GM19025 (cell line): ENCODE data around the gene TEX35.
A peak's percentile ranks its signal among the peaks of the same experiment; 100 is the strongest.
"Not testable (repeated sequence)": the region's sequence is repeated elsewhere in the genome, so short reads cannot be mapped to it uniquely, and the experiment has no call there.

ENCODE experiments used
- ATAC-seq: cut with Tn5 transposase; IDR thresholded peaks from one replicate; pipeline ENCODE4 v1.9.1; 2021; ENCODE audit warnings: mild to moderate bottlenecking, low read depth, moderate library complexity; ENCODE audit not compliant: unreplicated experiment

Gene TEX35

GRCh38 chr1:178493301-178493741, 19.6 kb upstream of the TEX35 start:
- no peak for ATAC-seq

- ATAC-seq = no peak
These were observed 18.3 kb upstream of the TEX35 start for GRCh38 chr1:178494569-178494971.

DNA sequence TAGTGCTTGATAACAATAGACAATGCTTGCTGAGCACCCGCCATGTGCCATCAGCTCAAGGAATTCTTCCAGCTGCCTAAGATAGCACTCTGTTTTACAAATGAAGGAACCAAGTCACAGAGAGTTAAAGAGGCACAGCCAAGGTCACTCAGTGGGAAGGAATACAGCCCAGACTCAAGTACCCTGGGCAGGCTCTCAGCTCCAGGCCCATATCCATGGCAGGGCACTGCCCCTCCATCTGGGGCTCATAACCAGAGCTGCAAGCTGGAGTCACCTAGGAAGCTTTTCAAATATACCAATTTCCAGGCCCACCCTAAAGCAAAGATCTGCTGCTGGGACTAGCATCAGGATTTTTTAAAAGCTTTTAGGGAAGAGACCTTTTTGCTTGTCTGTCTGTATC, 17.8 kb upstream of the TEX35 start:
- ATAC-seq = no peak

- ATAC-seq = no peak
These were observed 17.0 kb upstream of the TEX35 start for GRCh38 chr1:178495741-178496409.

DNA sequence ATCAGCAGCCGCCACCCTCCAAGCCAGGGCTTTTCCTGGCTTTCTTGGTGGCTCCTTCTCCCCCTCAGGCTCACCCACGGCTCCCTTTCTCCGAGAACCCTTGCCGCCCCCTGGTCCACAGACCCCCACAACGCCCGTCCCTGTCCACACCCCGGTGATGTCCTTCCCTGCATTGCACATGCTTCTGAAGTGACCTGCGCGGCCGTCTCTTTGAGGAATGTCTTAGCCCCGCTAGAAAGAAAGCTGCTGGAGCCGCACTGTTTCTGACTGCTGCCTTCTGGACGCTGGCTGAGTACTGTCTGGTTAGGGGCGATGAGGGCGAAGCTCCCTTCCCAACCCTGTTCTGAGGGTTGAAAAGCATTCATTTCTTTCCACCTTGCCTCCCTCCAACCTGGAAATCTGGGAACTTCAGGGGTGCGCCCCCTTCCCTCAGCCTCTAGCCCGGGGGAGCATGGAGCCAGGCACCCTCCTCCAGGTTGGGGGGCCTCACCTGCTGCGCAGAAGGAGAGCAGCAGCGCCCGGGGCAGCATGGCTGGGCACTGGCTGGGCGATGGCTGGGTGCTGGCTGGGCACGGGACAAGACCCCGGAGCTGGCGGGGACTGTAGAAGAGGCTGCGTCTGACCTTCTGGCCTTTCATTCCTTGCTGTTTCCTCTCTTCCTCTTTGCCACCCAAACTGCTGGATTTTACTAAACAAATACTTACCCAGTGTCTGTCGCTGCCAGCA, 16.3 kb upstream of the TEX35 start, which contains the start of gene CLEC20A:
Gene CLEC20A (minus strand): TSS at position 555 of the 726 bp plus-strand sequence. CDS start 25 bp downstream, at position 530.
- no peak for ATAC-seq

DNA sequence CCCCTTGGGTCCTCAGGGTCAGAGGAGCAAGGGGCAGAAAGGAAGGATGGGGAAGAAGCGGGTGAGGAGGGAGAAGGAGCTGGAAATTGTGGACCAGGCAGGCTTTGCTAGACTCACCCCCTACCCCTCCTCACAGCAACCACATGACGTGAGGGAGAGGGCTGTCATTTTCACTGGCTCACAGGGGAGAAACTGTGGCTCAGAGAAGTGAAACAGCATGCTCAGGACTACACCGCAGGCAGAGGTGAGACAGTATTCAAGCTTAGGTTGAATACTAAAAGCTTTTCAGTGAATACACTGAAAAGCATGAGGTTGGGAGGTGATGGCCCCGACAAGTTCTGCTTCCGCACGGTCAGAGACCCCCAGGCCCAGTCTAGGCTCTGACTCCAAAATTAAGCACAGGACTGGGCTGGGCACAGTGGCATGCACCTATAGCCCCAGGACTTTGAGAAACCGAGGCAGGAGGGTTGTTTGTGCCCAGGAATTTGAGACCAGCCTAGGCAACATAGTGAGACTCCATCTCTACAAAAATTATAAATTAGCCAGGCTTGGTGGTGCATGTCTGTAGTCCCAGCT, 14.9 kb upstream of the TEX35 start:
- no peak for ATAC-seq

DNA sequence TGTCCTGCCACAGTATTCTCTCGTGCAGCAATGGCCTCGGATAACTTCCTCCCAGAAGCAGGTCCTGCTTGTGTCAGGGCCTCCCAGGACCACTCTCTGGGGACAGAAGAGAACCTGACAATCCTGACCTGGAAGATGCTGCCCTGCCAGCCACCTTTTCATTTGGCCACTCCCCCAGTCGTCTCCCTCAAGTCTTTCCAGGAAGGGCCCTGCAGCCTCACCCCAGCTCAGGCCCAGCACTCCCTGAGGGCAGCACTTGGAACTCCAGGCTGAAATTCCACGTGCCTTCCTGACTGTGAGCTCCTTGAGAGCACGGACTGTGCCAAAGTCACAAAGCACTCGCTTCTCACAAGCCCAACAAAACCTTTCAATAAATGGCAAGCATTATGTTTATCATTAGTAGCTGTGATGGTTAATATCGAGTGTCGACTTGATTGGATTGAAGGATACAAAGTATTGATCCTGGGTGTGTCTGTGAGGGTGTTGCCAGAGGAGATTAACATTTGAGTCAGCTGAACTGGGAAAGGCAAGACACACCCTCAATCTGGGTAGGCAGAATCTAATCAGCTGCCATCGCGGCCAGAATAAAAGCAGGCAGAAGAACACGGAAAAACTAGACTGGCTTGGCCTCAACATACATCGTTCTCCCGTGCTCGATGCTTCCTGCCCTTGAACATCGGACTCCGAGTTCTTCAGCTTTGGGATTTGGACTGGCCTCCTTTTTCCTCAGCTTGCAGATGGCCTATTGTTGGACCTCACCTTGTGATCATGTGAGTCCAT, 13.8 kb upstream of the TEX35 start:
- ATAC-seq = no peak

- no peak for ATAC-seq
These were observed 12.7 kb upstream of the TEX35 start for GRCh38 chr1:178500091-178500770.

DNA sequence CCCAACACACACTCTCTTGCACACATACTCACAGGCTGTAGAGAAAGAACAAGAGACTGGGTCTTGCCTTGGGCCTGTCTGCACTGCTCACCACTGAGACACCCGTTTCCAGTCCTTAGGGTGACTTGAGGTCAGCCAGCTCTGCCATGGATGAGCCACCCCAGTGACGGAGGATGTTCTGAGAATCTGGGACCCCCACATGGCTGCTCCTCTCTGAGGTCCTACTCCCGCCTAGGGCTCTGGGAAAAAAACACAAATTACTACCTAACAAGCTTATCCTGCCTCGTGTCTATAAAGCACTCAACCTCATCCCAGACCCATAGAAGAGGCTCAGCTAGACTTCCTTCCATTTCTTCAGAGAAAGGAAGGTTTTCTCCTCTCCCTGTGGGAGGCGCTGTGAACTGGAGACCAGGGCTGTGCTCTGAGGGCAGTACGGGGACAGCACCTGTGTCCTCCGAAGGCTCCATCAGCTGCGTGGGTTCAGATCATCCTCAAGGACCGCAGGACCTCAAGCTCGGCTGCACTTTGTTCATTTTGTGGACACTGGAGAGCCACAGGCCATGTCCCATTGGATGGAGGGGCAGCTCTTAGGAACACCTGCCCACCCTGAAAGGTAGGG, 11.9 kb upstream of the TEX35 start:
- ATAC-seq = no peak

DNA sequence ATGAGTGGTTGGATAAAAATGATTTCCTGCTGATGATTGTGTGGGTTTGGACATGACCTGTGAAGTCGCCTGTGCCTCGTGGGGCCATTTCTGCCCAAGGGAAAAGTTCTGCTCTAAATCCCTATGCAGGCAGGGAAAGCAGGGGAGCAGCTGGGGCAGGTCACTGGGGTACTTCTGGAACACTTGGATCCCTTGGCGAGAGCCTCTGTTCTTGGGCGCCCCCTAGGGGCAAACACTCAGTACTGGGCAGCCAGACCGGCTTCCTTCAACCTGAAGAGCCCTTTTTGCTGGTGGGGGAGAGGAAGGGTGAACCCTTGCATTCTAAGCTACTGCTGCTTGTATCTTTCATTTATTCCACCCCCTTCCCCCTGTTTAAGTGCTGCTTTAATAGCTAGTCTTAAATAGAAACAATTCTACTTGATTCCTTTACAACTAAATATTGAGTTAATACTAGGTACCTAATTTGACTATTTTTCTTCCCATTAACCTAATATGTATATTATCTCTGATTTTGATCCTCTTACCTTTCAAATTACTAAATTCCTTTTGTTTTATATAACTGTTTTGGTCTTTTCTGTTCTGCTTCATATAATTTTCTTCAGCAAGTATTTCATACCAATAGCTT, 11.1 kb upstream of the TEX35 start:
- peak; percentile 64 for ATAC-seq

GRCh38 chr1:178502330-178502714, 10.6 kb upstream of the TEX35 start:
- no peak for ATAC-seq

DNA sequence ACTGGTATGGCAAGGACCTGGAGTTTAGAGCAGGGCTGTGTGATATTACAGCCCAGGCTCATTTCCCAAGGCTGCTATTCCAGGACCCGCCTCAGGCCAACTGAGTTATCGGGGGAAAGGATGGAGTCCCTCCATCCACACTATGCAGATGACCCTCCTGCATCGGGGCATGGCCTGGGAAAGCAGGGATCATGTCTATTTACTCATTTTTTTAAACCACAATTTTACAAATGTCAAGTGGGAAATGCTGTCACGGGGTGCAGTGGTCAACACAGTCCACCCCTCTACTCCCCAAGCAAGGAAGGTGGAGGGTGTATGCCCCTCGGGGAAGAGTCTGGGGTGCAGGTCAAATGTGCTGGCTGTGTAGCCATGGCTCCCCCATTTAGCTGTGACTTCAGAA, 10.1 kb upstream of the TEX35 start:
- no peak for ATAC-seq

DNA sequence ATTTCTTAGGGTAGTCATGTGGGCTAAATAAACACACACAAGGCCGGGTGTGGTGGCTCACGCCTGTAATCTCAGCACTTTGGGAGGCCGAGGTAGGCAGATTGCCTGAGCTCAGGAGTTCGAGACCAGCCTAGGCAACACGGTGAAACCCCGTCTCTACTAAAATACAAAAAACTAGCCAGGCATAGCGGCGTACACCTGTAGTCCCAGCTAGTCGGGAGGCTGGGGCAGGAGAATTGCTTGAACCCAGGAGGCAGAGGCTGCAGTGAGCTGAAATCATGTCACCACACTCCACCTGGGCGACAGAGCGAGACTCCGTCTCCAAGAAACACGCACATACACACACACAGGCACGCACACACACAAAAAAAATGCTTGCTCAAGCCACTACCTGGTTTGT, 9.6 kb upstream of the TEX35 start:
- not testable (repeated sequence) for ATAC-seq

DNA sequence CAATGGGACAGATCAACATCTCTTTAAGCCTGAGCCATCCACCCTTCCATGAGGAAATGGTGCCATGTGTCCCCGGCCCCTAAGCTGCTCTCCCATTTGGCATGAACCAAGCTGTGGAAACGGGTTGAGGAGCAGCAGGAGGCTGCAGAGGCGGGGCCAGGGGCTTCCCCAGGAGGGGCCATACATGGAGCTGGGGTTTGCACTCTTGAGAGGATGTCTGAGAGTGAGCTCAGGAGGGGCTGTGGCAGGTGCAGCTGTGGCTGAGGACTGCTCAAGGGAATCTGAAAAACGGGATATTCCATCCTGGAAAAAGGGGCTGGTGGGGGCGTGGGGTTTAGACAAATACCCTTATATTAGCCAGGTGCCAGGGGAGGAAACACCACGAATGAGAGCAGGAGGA, 9.1 kb upstream of the TEX35 start:
- ATAC-seq = no peak

GRCh38 chr1:178504286-178504685, 8.6 kb upstream of the TEX35 start:
- no peak for ATAC-seq

- ATAC-seq = no peak
These were observed 6.7 kb upstream of the TEX35 start for GRCh38 chr1:178506177-178506576.

- ATAC-seq = no peak
These were observed 6.2 kb upstream of the TEX35 start for GRCh38 chr1:178506669-178507068.

- no peak for ATAC-seq
These were observed 3.4 kb upstream of the TEX35 start for GRCh38 chr1:178509414-178510007.

DNA sequence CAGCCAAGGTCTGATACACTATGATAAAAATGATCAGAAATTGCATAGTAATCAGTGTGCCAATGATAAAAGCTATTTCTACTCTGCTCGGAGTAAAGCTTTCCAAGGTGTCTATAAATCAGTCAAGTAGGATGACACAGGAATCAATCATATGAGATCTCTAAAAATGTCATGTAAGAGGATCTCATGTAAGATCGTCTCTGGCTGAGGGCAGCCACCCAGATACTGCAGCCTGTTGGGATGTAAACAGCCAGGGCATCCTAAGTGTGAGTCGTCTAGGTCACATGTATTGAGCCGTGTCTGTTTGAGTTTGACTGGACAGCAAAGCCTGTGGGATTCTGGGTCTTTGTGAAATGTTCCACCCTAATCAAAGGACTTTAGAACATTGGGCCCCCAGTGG, 2.8 kb upstream of the TEX35 start:
- ATAC-seq = no peak
